Measurements from ENCODE around the gene TRPV4.

Gene TRPV4

DNA sequence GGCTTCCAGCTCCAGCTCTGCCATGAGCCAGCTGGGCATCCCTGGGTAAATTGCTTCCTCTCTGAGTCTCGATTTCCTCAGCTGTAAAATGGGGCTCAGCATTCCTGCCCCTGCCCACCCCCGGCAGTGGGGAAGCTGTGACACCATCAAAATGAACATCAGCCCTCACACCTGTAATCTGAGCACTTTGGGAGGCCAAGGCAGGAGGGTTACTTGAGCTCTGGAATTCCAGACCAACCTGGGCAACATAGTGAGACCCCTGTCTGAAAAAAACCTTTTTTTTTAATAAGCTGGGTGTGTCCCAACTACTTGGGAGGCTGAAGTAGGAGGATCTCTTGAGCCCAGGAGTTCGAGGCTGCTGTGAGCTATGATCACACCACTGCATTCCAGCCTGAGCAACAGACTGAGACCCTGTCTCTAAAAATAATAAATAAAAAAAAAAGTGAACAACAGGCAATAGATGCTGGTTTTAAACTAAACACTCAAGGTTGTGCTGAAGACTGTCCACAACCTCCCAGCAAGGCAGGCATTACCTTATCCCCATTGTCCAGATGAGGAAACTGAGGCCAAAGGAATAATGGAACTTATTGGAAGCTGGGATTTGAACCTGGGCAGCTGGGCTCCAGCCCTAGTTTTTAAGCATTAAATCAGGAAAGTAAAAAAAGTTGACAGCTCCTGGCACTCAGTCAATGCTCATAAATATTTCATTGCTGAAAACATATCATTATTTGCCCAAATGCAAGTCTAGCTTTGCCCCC, 4.3 kb downstream of the TRPV4 start:
- no peak for DNase-seq (ENCODE audit: low read depth)
- TF ChIP-seq, protein P1, sequence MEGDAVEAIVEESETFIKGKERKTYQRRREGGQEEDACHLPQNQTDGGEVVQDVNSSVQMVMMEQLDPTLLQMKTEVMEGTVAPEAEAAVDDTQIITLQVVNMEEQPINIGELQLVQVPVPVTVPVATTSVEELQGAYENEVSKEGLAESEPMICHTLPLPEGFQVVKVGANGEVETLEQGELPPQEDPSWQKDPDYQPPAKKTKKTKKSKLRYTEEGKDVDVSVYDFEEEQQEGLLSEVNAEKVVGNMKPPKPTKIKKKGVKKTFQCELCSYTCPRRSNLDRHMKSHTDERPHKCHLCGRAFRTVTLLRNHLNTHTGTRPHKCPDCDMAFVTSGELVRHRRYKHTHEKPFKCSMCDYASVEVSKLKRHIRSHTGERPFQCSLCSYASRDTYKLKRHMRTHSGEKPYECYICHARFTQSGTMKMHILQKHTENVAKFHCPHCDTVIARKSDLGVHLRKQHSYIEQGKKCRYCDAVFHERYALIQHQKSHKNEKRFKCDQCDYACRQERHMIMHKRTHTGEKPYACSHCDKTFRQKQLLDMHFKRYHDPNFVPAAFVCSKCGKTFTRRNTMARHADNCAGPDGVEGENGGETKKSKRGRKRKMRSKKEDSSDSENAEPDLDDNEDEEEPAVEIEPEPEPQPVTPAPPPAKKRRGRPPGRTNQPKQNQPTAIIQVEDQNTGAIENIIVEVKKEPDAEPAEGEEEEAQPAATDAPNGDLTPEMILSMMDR (IDR thresholded peaks at IDR 0.05; ENCODE audit: insufficient read depth, low read depth, low read length, missing control alignments), result no peak
- no peak overlapping the region for H3K4me3 ChIP-seq (ENCODE audit: low read depth, low read length)

DNA sequence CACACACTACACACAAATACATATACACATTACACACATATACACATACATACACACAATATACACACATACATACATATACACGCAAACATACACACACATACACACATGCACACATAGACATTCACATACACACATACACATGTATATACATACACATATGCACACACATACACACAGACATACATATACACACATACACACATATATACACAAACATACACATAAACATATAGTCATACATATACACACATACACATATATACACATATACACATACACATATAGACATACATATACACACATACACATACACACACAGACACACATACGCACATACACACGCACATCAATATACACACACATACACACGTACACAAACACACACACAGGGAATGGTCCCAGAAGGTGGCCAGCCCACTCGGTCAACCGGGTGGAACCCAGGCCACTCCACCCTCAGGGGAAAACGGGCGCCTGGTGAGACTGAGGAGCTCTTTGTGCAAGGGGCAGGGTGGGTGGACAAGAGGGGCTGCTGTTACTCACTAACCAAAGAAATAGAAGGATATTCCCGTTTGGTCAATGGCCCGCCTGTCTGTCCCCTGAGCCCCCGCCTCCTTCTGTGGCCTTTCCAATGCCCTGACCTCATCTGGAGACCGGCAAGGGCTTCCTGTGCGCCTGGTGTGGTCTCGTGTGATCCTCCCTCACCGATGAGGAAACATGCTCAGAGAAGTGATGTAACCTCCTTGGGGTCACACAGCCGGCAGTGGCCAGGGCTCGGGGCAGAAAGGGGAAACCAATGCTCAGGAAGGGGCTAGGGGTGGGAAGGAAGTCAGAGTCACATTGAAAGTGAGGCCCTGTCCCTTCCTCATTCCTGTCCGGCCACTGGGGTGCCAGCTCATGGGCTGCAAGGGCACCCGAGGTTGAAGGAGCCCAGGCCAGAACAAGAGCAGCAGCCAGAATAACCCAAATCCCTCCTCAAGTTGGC, 5.3 kb downstream of the TRPV4 start:
- TF ChIP-seq, protein P1 (IDR thresholded peaks at IDR 0.05; ENCODE audit: insufficient read depth, low read depth, low read length, missing control alignments), result no peak
- no peak overlapping the region for H3K4me3 ChIP-seq (ENCODE audit: low read depth, low read length)
- no peak for DNase-seq (ENCODE audit: low read depth)

DNA sequence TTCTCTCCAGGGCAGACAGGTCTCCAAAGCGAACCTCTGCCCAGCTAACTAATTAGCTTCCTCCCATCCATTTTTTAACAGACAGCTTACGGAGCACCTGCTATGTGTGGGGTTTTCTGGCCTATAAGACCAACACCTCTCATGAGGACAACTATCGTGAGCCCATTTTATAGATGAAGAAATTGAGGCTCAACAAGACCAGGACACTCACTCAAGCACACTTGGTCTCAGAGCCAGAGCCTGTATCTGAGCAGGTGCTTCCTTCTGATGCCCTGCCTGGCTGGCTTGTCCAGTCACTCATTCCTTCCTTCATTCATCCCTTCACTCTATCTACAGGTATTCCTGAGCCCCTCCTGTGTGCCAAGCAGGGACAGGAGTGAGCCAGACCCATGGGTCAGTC, 6.1 kb downstream of the TRPV4 start:
- no peak overlapping the region for H3K4me3 ChIP-seq (ENCODE audit: low read depth, low read length)
- no peak for DNase-seq (ENCODE audit: low read depth)
- TF ChIP-seq, protein P1 (IDR thresholded peaks at IDR 0.05; ENCODE audit: insufficient read depth, low read depth, low read length, missing control alignments), result no peak

DNA sequence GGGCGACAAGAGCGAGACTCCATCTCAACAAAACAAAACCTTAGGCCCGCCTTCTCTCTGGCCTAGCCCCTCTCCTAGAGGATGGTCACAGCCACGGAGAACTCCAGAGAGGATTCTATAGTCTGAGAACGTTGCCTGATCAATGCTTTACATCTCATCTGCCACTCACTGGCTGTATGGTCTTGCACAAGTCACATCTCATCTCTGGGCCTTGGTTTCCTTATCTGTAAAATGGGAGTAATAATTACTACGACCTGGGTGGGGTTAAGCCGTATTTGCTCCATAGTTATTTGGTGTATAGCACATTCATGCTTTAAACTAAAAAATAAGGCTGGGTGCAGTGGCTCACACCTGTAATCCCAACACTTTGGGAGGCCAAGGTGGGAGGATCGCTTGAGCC, 8.5 kb downstream of the TRPV4 start:
- no peak overlapping the region for H3K4me3 ChIP-seq (ENCODE audit: low read depth, low read length)
- no peak for DNase-seq (ENCODE audit: low read depth)
- TF ChIP-seq, protein P1 (IDR thresholded peaks at IDR 0.05; ENCODE audit: insufficient read depth, low read depth, low read length, missing control alignments), result no peak

DNA sequence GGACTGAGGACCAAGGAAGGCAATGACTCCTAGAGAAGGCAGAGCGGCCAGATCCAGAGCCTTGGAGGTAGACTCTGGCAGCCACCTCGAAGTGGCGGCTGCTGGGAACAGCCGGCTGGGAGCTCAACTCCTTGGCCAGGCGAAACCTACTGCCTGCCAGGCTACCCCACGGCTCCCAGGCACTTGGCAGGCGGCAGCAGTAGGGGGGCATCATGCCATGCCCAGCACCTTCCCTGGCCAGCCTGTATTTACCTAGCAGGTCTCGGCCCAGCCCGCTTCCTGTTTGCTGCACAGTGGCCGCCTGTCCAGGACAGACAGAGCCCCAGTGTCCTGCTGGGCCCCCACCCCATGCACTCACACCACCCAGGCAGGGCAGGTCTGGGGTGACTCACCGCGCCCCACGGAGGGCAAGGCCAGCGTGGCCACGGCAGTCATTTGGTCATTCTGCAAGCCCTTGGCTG, 10.2 kb downstream of the TRPV4 start:
- no peak for DNase-seq (ENCODE audit: low read depth)
- TF ChIP-seq, protein P1 (IDR thresholded peaks at IDR 0.05; ENCODE audit: insufficient read depth, low read depth, low read length, missing control alignments), result no peak
- no peak overlapping the region for H3K4me3 ChIP-seq (ENCODE audit: low read depth, low read length)

DNA sequence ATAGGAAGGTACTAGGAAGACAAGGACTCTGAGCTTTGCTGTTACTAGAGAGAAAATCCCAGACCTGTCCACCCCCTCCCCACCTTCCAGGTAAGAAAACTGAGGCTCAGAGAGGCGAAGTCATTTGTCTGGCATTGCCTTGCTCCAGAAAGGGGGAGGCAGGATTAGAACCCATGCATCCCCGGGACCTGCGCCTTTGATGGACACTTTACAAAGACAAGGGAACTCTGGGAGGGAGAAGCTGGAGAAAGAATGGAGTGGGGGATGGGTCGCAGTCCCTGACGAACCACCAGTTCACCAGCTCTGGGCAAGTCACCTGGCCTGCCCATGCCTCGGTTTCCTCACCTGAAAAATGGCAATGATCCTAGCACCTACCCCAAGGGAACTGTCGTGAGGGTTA, 10.8 kb downstream of the TRPV4 start:
- no peak for DNase-seq (ENCODE audit: low read depth)
- H3K4me3 ChIP-seq (ENCODE audit: low read depth, low read length), result no peak overlapping the region
- TF ChIP-seq, protein P1 (IDR thresholded peaks at IDR 0.05; ENCODE audit: insufficient read depth, low read depth, low read length, missing control alignments), result no peak
